Mesothelial cell of epicardium (in vitro differentiated cells): ENCODE data around the gene SOD3. TPM values are rescaled to one million over a fixed set of nuclear protein-coding genes. Genes with fewer than 3 reads are reported as not detected.

ENCODE experiments used
- DNase-seq, 2 experiments: peaks; one replicate each; pipeline ENCODE4 v3.0.0; 2021; ENCODE audit warnings: low spot score in 2 of 2; ENCODE audit not compliant: unreplicated experiment in 2 of 2
- H3K27ac Mint-ChIP-seq: 2 replicates; pipeline ENCODE4 v1.8.0; 2021; ENCODE audit warnings: mixed read lengths
- H3K27me3 Mint-ChIP-seq: 2 replicates; pipeline ENCODE4 v1.8.0; 2021; ENCODE audit warnings: low read depth, mixed read lengths
- H3K36me3 Mint-ChIP-seq: 2 replicates; pipeline ENCODE4 v1.8.0; 2021; ENCODE audit warnings: mixed read lengths
- H3K4me1 Mint-ChIP-seq: 2 replicates; pipeline ENCODE4 v1.8.0; 2021; ENCODE audit warnings: mixed read lengths
- H3K4me3 Mint-ChIP-seq: 2 replicates; pipeline ENCODE4 v1.8.0; 2021; ENCODE audit warnings: mild to moderate bottlenecking, moderate library complexity, mixed read lengths
- H3K9me3 Mint-ChIP-seq: 2 replicates; pipeline ENCODE4 v1.8.0; 2021; ENCODE audit warnings: mixed read lengths
- CTCF ChIP-seq: fragments of 200-600 bp; sonication (generic); IDR thresholded peaks from one replicate; pipeline ENCODE4 v1.5.0; 2021; ENCODE audit warnings: antibody characterized with exemption; ENCODE audit not compliant: unreplicated experiment
- total RNA-seq: library from RNA; stranded (reverse); gene quantifications from 3 replicates; pipeline ENCODE4 v1.2.1, GENCODE V29; 2021

SOD3 gene
- 5.7 to 6.5 TPM (median 5.8 TPM) in 3 replicates for total RNA-seq

- Mint-ChIP-seq H3K9me3 (no peaks in the 10 kb centered on the region), H3K4me3 (peak within 1 kb of the TSS; percentile 48), H3K27ac (peak within 1 kb of the TSS; percentile 66), H3K4me1 (peaks cover 15% of the 10 kb centered on the region), H3K27me3 (peaks cover 37% of the 10 kb centered on the region), H3K36me3 (no peaks in the 10 kb centered on the region)
- no peak for TF ChIP-seq CTCF
- DNase-seq: no peak
Observed at GRCh38 chr4:24794916-24795665, at the start of gene SOD3. SOD3 (plus strand) TSS chr4:24795573; CDS start chr4:24799522, 3,949 bp downstream.

- Mint-ChIP-seq H3K9me3 (no peaks in the 10 kb centered on the region), H3K27ac (no peak overlapping the region), H3K36me3 (no peaks in the 10 kb centered on the region), H3K4me1 (peaks cover 3% of the 10 kb centered on the region), H3K4me3 (no peak overlapping the region), H3K27me3 (no peaks in the 10 kb centered on the region)
- no peak for TF ChIP-seq CTCF
- DNase-seq: no peak
Observed at GRCh38 chr4:24747234-24747975, 48.0 kb upstream of the SOD3 start.

- Mint-ChIP-seq H3K36me3 (no peaks in the 10 kb centered on the region), H3K9me3 (no peaks in the 10 kb centered on the region), H3K4me1 (peaks cover 3% of the 10 kb centered on the region), H3K4me3 (no peak overlapping the region), H3K27me3 (no peaks in the 10 kb centered on the region), H3K27ac (no peak overlapping the region)
- no peak for DNase-seq
- no peak for TF ChIP-seq CTCF
Observed at GRCh38 chr4:24748023-24748422, 47.4 kb upstream of the SOD3 start.

GRCh38 chr4:24748758-24749350 is 46.5 kb upstream of the SOD3 start:
- no peak overlapping the region for H3K27ac Mint-ChIP-seq
- no peak for DNase-seq
- no peaks in the 10 kb centered on the region for H3K9me3 Mint-ChIP-seq
- H3K4me3 Mint-ChIP-seq: no peak overlapping the region
- no peaks in the 10 kb centered on the region for H3K36me3 Mint-ChIP-seq
- peaks cover 2% of the 10 kb centered on the region for H3K4me1 Mint-ChIP-seq
- TF ChIP-seq CTCF: no peak
- no peaks in the 10 kb centered on the region for H3K27me3 Mint-ChIP-seq

- Mint-ChIP-seq H3K27ac (no peak overlapping the region), H3K36me3 (no peaks in the 10 kb centered on the region), H3K27me3 (no peaks in the 10 kb centered on the region), H3K9me3 (no peaks in the 10 kb centered on the region), H3K4me3 (no peak overlapping the region), H3K4me1 (no peaks in the 10 kb centered on the region)
- DNase-seq: no peak
- no peak for TF ChIP-seq CTCF
Observed at GRCh38 chr4:24750106-24750505, 45.3 kb upstream of the SOD3 start.
